T-helper 2 cell (primary cell): Measurements from ENCODE around the gene TBK1.

ENCODE experiments used
- DNase-seq, 5 experiments: peaks; one replicate each; pipeline versions ENCODE4 v3.0.0 to v3.0.0-alpha.2; 2012 to 2022

The TBK1 gene

DNA sequence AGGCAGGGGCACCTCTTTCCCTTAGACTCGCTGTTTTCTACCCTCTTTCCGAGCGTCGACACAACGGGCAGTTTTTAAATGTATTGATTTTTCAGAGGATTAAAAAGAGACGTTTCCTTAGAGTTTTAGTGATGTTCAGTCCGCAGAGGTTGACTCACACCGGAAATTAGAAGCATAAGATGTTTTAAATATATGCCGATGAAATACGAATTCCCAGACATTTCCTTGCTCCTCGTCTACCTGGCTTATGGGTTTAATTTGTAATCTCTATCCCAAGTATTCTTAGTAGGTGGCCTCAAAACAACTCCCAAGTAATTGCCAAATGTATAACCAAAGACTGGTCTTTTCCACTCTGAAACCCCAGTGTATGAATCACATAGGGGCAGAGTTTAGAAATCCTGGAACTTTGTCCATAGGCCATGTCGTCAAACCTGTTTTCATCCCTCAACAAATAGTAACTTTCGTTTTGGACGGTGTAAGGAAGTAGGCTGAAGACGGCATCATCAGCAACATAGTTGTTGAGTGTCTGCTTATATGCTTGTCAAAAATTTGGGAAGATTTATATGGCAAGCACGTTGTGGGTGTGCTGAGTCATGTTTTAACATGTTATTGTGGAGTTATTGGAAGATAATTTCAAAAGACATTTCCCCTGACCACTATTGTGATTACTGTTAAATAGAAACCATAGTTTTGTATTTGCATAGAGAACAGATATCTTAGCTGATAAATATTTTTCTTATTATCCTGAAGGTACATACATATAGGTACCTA, 824 bp downstream of the TBK1 start:
- DNase-seq: peak in 2 of 5 experiments; percentile 16 to 47

DNA sequence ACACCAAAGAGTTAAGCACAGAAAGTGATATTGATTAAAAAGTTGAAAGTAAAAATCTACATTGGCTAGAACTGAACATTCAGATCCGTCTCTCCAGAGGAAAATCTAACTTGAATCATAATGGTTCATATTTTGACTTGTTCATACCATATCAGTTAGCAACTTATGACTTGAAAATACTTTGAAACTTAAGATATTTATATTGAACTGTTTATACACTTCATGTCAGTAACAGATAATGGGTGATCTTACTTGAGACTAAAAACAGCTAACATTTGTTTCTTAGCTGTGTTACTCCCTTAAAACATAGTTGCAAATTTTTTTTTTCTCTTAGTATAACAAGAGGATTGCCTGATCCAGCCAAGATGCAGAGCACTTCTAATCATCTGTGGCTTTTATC, 3.6 kb downstream of the TBK1 start:
- DNase-seq: no peak

GRCh38 chr12:64456119-64456518, 4.2 kb downstream of the TBK1 start:
- DNase-seq: no peak

GRCh38 chr12:64457032-64457431, 5.1 kb downstream of the TBK1 start:
- peak in 2 of 5 experiments; percentile 9 to 55 for DNase-seq

GRCh38 chr12:64457466-64457865, 5.5 kb downstream of the TBK1 start:
- no peak for DNase-seq

- no peak for DNase-seq
These were observed 6.0 kb downstream of the TBK1 start for GRCh38 chr12:64457923-64458322.

DNA sequence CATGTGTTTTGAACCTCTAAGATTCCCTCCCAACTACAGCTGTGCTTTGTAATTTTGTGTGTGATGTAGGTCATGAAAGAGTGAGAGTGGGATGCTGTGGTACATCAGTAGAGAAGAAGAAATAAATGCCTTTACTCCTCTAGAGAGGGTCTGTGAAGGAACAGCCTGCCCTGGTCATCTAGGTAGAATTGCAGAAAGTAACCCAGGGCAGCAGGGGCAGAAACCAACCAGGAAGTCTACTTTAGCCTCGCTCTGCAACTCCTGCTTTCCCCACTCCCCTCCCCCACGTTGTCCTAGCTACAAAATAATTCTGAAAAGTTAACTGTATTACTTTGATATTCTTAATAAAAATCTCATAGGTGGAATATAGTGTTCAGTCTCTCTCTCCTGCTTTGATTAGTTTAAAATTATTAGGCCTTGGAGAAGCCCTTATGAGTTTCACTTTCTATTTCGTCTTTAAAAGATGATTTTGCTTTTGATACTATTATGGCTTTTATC, 7.5 kb downstream of the TBK1 start:
- DNase-seq: peak in 2 of 5 experiments; percentile 26 to 35

DNA sequence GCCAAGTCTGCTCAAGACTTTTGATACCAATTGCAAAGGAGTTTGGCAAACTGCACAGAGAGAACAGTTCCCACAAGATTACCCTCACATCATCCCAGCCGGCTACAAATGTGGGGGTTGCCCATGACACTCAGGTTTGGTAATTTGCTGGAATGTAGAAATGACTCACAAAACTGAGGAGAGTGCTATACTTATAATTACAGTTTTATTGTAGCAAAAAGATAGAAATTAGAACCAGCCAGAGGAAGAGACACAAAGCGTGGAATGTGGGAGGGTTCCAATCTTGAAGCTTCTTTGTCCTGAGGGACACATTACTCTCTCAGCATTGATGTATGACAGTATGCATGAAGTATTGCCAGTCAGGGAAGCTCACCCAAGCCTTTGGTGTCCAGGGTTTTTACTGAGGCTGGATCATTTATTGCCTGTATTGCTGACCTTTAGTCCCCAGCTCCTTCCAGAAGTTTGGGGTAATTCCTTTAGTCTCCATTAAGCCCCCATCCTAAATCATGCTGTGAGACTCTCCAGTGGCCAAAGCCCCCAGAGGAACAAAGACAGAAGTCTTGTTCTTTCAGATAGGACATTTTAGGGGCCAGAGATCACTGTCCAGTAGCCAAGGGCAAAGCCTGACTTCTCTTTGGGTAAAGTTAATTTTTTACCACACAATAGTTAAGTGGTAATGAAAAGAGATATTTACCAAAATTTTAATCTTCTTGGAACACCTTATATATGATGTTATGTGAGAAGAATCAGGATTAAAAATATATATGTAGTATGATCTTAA, 9.9 kb downstream of the TBK1 start:
- no peak for DNase-seq

- DNase-seq: no peak
These were observed 14.3 kb downstream of the TBK1 start for GRCh38 chr12:64466178-64466577.

- no peak for DNase-seq
These were observed 17.0 kb downstream of the TBK1 start for GRCh38 chr12:64468966-64469365.

DNA sequence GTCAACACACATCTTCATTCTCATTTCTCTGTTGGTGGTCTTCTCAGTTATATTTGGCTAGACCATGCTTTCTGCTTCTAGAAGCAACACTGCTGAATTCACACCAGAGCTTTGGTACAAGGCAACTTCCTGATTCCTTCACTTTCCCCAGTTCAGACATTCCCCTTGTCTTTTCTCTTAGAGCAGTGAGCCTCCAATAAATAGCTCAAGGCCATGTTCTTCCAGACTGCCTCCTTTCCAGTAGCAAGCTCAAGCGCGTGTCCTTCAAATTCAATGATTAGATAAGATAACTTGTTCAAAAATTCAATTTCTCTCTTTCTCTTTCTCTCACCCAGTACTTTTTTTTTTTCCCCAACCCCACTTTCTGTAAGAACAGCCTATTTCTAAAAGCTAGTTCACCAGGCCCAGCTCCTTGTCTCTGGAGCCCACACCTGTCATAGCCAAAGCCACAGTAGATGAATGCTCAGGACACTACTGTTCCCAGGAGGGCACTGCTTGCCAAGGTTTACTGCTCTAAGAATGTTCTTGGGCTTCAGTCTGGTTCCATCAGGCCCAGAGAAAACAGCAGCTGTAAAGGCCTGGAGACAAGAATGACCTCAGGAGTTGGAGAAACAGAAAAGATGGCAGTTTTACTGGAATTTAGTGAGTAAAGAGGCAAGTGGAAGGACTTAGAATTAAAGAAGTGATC, 17.7 kb downstream of the TBK1 start:
- no peak for DNase-seq

GRCh38 chr12:64470495-64470894, 18.6 kb downstream of the TBK1 start:
- no peak for DNase-seq

GRCh38 chr12:64473176-64473575, 21.3 kb downstream of the TBK1 start:
- DNase-seq: no peak

DNA sequence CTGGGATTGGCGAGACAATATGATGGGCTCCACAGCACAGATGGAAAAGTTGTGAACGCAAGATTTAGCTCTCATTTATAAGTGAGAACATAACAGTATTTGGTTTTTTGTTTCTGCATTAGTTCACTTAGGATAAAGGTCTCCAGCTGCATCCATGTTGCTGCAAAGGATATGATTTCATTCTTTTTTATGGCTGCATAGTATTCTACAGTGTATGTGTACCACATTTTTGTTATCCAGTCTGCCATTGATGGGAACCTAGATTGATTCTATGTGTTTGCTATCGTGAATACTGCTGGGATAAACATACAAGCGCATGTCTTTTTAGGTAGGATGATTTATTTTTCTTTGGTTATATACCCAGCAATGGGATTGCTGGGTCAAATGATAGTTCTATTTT, 23.6 kb downstream of the TBK1 start:
- DNase-seq: no peak

GRCh38 chr12:64476844-64477243, 24.9 kb downstream of the TBK1 start:
- no peak for DNase-seq

DNA sequence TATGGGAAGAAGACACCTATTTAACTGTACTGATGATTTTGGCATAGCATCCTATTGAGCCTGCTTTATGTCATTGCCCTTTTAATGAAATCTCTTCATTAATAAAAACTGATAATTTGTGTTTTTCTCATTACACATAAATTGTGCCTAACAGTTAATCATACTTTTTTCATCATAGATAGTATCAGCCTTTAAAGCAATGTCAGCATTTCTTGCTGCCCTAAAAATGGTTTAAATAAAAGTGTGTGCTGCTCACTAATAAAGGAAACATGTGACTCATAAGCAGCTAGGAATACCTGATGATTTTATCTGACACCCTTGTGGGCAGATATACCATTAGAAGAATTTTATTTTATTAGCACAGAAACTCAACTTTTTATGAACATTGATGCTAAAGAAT, 26.7 kb downstream of the TBK1 start:
- DNase-seq: no peak

- no peak for DNase-seq
These were observed 28.2 kb downstream of the TBK1 start for GRCh38 chr12:64480148-64480547.

- no peak for DNase-seq
These were observed 34.7 kb downstream of the TBK1 start for GRCh38 chr12:64486657-64487056.

GRCh38 chr12:64491718-64492117, 39.8 kb downstream of the TBK1 start:
- DNase-seq: peak in 1 of 5 experiments; percentile 9

- no peak for DNase-seq
These were observed 41.6 kb downstream of the TBK1 start for GRCh38 chr12:64493513-64493912.

DNA sequence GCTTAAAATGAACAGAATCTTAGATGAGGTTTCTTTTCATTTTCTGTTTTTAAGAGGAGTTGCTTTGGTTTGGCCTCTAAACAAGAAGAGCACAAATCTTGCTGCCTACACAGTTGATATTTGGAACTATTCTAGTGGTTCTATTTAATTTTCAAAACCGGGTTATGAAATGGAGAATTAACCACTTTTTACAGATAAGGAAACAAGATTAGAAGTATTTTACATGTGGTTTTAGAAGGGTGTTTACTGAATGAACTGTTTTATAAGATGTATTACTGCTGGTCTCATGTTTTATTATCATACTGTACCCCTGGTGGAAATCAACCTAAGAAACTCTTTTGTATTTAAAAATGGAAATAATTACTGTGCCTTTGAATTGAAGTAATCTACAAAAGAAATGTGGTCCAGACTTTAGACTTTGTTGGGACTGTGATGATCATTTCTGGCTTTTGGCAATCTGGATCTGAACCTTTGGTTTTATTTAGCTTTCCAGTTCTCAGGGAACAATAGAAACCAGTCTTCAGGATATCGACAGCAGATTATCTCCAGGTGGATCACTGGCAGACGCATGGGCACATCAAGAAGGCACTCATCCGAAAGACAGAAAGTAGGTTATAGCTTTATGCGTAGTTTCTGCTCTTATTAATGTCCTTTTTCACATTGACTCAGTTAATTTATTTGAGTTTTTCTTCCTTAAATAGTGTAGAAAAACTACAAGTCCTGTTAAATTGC, 43.2 kb downstream of the TBK1 start:
- peak in 1 of 5 experiments; percentile 67 for DNase-seq

DNA sequence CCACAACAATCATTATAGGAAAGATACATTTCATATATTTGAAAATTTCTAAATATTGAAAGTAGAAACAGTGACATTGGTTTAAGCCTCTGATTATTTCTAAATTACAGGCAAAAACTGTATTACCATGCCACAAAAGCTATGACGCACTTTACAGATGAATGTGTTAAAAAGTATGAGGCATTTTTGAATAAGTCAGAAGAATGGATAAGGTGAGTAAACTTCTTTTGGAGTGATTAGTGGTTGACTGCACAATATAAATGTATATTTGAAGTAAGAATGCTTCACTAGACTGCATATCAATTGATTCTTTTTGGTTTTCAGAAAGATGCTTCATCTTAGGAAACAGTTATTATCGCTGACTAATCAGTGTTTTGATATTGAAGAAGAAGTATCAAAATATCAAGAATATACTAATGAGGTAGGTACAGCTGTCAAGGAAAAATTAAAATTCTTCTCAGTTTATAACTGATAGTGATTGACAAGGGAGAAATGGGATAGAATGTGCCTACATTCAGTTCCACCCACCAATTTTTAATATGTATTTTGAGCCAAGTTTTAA, 45.0 kb downstream of the TBK1 start:
- no peak for DNase-seq
